IPS-18a (cell line): ENCODE measurements around the gene COL15A1.

ENCODE experiments used
- H3K27ac ChIP-seq: one replicate; pipeline ENCODE4 v1.5.1; 2013; ENCODE audit warnings: low read length
- H3K27me3 ChIP-seq: one replicate; pipeline ENCODE4 v1.6.1; 2013; ENCODE audit warnings: mild to moderate bottlenecking, low read length; ENCODE audit not compliant: control insufficient read depth, insufficient read depth
- H3K36me3 ChIP-seq: one replicate; pipeline ENCODE4 v1.6.1; 2013; ENCODE audit warnings: low read depth, low read length; ENCODE audit not compliant: control insufficient read depth
- H3K4me1 ChIP-seq: one replicate; pipeline ENCODE4 v1.6.1; 2013; ENCODE audit warnings: low read depth, low read length; ENCODE audit not compliant: control insufficient read depth
- H3K4me3 ChIP-seq: one replicate; pipeline ENCODE4 v1.5.1; 2013; ENCODE audit warnings: low read length
- H3K9ac ChIP-seq: one replicate; pipeline ENCODE4 v1.6.1; 2013; ENCODE audit warnings: mild to moderate bottlenecking, low read length, moderate library complexity
- H3K9me3 ChIP-seq: one replicate; pipeline ENCODE4 v1.6.1; 2013; ENCODE audit warnings: low read depth, low read length; ENCODE audit not compliant: control insufficient read depth

The COL15A1 gene

DNA sequence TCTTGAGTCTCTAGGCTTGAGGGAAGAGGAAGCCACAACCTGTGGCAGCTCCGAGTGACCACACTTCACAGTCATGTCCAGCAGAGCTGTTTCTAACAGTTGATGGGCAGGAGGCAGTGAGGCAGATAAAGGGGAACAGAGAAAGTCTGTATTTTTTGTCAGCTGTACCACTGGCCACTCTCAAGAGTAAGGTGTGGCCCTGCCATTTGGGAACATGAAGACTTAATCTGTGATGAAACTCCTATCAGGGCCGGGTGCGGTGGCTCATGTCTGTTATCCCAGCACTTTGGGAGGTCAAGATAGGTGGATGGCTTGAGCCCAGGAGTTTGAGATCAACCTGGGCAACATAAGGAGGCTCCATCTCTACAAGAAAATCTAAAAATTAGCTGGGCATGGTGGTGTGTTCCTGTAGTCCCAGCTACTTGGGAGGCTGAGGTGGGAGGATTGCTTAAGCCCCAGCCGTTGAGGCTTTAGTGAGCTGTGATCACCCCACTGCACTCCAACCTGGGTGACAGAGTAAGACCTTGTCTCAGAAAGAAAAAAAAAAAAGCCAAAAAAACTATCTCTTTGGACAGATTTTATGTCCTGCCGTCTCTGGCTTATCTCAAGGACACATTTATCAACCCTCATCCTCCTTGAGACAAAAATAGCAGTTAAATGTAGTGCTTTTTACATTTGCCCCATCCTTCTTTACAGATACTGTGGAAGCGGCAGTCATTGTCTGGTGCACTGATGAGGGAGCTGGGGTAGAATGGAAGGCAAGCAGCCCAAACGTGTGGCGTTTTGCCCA is 11.9 kb upstream of the COL15A1 start:
- H3K27me3 ChIP-seq = no peaks in the 10 kb centered on the region
- H3K27ac ChIP-seq = no peak overlapping the region
- no peaks in the 10 kb centered on the region for H3K36me3 ChIP-seq
- H3K4me3 ChIP-seq = no peak overlapping the region
- H3K9me3 ChIP-seq = no peaks in the 10 kb centered on the region
- no peaks in the 10 kb centered on the region for H3K4me1 ChIP-seq
- H3K9ac ChIP-seq = no peak overlapping the region

GRCh38 chr9:98933185-98933584 is 10.5 kb upstream of the COL15A1 start:
- no peaks in the 10 kb centered on the region for H3K4me1 ChIP-seq
- no peaks in the 10 kb centered on the region for H3K36me3 ChIP-seq
- H3K4me3 ChIP-seq = no peak overlapping the region
- no peaks in the 10 kb centered on the region for H3K27me3 ChIP-seq
- no peak overlapping the region for H3K27ac ChIP-seq
- no peak overlapping the region for H3K9ac ChIP-seq
- H3K9me3 ChIP-seq = no peaks in the 10 kb centered on the region

DNA sequence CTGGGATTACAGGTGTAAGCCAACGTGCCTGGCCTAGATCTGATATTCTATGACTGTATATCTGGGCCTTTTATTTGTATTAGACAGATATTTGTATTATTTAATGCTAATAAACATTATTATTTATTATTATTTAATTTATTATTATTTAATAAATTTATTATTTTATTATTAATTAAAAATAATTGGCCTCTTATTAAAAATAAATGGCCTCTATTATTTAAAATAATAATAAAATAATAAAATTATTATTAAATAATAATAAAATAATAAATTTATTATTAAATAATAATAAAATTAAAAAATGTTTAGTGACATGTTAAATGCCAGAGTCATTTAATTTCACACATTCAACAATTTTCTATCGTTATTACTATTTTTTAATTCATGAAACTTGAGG is 9.8 kb upstream of the COL15A1 start:
- Histone ChIP-seq H3K9me3 (no peaks in the 10 kb centered on the region), H3K4me3 (no peak overlapping the region), H3K27me3 (no peaks in the 10 kb centered on the region)

GRCh38 chr9:98935071-98935505 is 8.6 kb upstream of the COL15A1 start:
- Histone ChIP-seq H3K27me3 (no peaks in the 10 kb centered on the region), H3K4me3 (no peak overlapping the region), H3K4me1 (no peaks in the 10 kb centered on the region), H3K9ac (no peak overlapping the region), H3K36me3 (no peaks in the 10 kb centered on the region), H3K9me3 (no peaks in the 10 kb centered on the region), H3K27ac (no peak overlapping the region)

More for the DNA sequence above, 9.8 kb upstream of the COL15A1 start:
- H3K27ac ChIP-seq = no peak overlapping the region
- no peak overlapping the region for H3K9ac ChIP-seq
- H3K36me3 ChIP-seq = no peaks in the 10 kb centered on the region
- H3K4me1 ChIP-seq = no peaks in the 10 kb centered on the region

GRCh38 chr9:98940276-98940675 is 3.4 kb upstream of the COL15A1 start:
- H3K27me3 ChIP-seq = peaks cover 39% of the 10 kb centered on the region
- no peaks in the 10 kb centered on the region for H3K36me3 ChIP-seq
- H3K4me3 ChIP-seq = no peak overlapping the region
- H3K9ac ChIP-seq = no peak overlapping the region
- H3K4me1 ChIP-seq = no peaks in the 10 kb centered on the region
- H3K9me3 ChIP-seq = no peaks in the 10 kb centered on the region
- H3K27ac ChIP-seq = no peak overlapping the region

- Histone ChIP-seq H3K9ac (no peak overlapping the region), H3K36me3 (no peaks in the 10 kb centered on the region), H3K4me1 (no peaks in the 10 kb centered on the region), H3K27me3 (peaks cover 57% of the 10 kb centered on the region), H3K9me3 (no peaks in the 10 kb centered on the region), H3K27ac (no peak overlapping the region), H3K4me3 (no peak overlapping the region)
Observed at GRCh38 chr9:98941946-98942523, 1.7 kb upstream of the COL15A1 start.

GRCh38 chr9:98942906-98943681 is 613 bp upstream of the COL15A1 start:
- no peaks in the 10 kb centered on the region for H3K9me3 ChIP-seq

GRCh38 chr9:98944057-98944733 is 488 bp downstream of the COL15A1 start:
- Histone ChIP-seq H3K9me3 (no peaks in the 10 kb centered on the region), H3K4me3 (peak overlapping the region; percentile 54), H3K9ac (no peak overlapping the region), H3K36me3 (no peaks in the 10 kb centered on the region), H3K4me1 (no peaks in the 10 kb centered on the region), H3K27me3 (peaks cover 57% of the 10 kb centered on the region), H3K27ac (no peak overlapping the region)

More at GRCh38 chr9:98942906-98943681, 613 bp upstream of the COL15A1 start:
- Histone ChIP-seq H3K27me3 (peaks cover 57% of the 10 kb centered on the region), H3K27ac (no peak overlapping the region), H3K4me3 (peak overlapping the region; percentile 54), H3K4me1 (no peaks in the 10 kb centered on the region), H3K36me3 (no peaks in the 10 kb centered on the region), H3K9ac (no peak overlapping the region)

DNA sequence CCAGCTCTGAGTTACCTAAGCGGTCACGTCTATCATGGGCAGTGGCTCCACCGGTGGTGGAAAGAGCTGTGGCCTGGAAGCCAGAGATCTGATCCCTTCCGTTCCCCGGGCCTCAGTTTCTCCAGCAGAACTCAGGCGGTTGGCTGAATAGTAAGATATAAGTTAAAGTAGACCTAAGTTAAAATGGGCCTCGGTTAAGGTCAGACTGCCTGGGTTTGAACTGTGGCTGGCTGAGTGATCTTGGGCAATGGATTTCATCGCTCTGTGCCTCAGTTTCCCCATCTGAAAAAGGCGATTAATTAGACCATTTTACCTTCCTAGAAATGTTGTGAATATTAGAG is 997 bp downstream of the COL15A1 start:
- Histone ChIP-seq H3K36me3 (no peaks in the 10 kb centered on the region), H3K27ac (no peak overlapping the region), H3K9me3 (no peaks in the 10 kb centered on the region), H3K9ac (no peak overlapping the region), H3K27me3 (peaks cover 57% of the 10 kb centered on the region), H3K4me1 (no peaks in the 10 kb centered on the region), H3K4me3 (peak overlapping the region; percentile 54)

DNA sequence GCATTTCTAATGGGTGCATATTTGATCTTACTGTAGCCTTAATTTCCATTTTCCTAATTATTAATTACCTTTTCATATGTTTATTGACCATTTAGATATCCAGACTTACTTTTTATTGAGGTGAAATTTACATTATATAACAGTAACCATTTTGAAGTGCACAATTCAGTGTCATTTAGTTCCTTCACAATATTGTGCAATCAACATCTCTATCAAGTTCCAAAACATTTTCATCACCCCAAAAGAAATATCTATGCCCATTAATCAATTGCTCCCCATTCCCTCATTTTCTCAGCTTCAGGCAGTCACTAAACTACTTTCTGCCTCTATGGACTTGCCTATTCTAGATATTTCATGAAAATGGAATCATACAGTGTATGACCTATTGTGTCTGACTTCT is 5.9 kb downstream of the COL15A1 start:
- Histone ChIP-seq H3K4me1 (no peaks in the 10 kb centered on the region), H3K4me3 (no peak overlapping the region), H3K27me3 (peaks cover 25% of the 10 kb centered on the region), H3K9ac (no peak overlapping the region), H3K36me3 (no peaks in the 10 kb centered on the region), H3K9me3 (no peaks in the 10 kb centered on the region), H3K27ac (no peak overlapping the region)

- Histone ChIP-seq H3K36me3 (no peaks in the 10 kb centered on the region), H3K27me3 (peaks cover 18% of the 10 kb centered on the region), H3K9ac (no peak overlapping the region), H3K27ac (no peak overlapping the region), H3K4me3 (no peak overlapping the region), H3K4me1 (no peaks in the 10 kb centered on the region), H3K9me3 (no peaks in the 10 kb centered on the region)
Observed at GRCh38 chr9:98950262-98950661, 6.6 kb downstream of the COL15A1 start.
